K562 (cell line): ENCODE results near the gene LRRC59. TPM values are rescaled to one million over a fixed set of nuclear protein-coding genes. Genes with fewer than 3 reads are reported as not detected.

Experiments
- ATAC-seq: fragments of 200-7000 bp; cut with Tn5 transposase; 3 replicates; pipeline ENCODE4 v1.9.1; 2020; ENCODE audit warnings: moderate library complexity
- BruUV-seq: library from RNA; stranded (reverse); fragments of 400-500 nt; replicated peaks from 2 replicates; lab custom pipeline; 2021; lab: Mats Ljungman, UMichigan
- CTCF ChIA-PET: fragments of 300-600 bp; formaldehyde crosslinking; extraction: SDS; loops from one replicate; lab custom pipeline; 2021; ENCODE audit warnings: low intra/inter-chr PET ratio; lab: Yijun Ruan, JAX
- POLR2A ChIA-PET: fragments of 300-600, 350-650 bp; sonication (Branson Sonifier 250); formaldehyde crosslinking; extraction: SDS; loops from one replicate; lab custom pipeline; 2021; ENCODE audit warnings: antibody characterized with exemption, inconsistent platforms; lab: Yijun Ruan, JAX
- DNase-seq, 4 experiments: peaks; one replicate each; pipeline versions ENCODE4 v3.0.0 to v3.0.0-alpha.2; 2011 to 2018; ENCODE audit warnings: low spot score in 3 of 4, mixed read lengths in 3 of 4; ENCODE audit errors: extremely low read depth in 1 of 4
- FAIRE-seq: peaks from 2 replicates; lab custom pipeline; 2011; peaks lifted over from hg19 to GRCh38; lab: Jason Lieb, UNC
- H2AFZ ChIP-seq: 2 replicates; pipeline ENCODE4 v1.6.0; 2011; ENCODE audit warnings: low read depth, low read length, control low read depth, inconsistent platforms
- H3K27ac ChIP-seq: fragments of 200-600 bp; 3 replicates; pipeline ENCODE4 v1.8.0; 2011; ENCODE audit warnings: low read depth, mild to moderate bottlenecking, control low read depth, inconsistent platforms, low read length, moderate library complexity, mixed read lengths; ENCODE audit errors: extremely low read depth
- H3K27me3 ChIP-seq, 2 experiments: fragments of 300-600 bp in 1 of 2; 2 replicates in 1 of 2; 3 replicates in 1 of 2; pipeline versions ENCODE4 v1.6.0 to v1.8.0; 2011; ENCODE audit warnings: inconsistent platforms in 2 of 2, low read length in 2 of 2, mild to moderate bottlenecking in 1 of 2, mixed read lengths in 1 of 2, moderate library complexity in 1 of 2; ENCODE audit not compliant: control insufficient read depth in 2 of 2, insufficient read depth in 2 of 2
- H3K36me3 ChIP-seq: fragments of 300-600 bp; 3 replicates; pipeline ENCODE4 v1.8.0; 2011; ENCODE audit warnings: mild to moderate bottlenecking, low read length, inconsistent platforms; ENCODE audit not compliant: control insufficient read depth, insufficient read depth
- H3K4me1 ChIP-seq, 2 experiments: fragments of 200-600 bp in 1 of 2; replicated peaks in 1 of 2; 2 replicates in 1 of 2; 3 replicates in 1 of 2; pipeline versions ENCODE4 v1.5.1 to v1.8.0; 2011; ENCODE audit warnings: inconsistent platforms in 2 of 2, low read length in 2 of 2, mild to moderate bottlenecking in 1 of 2, mixed read lengths in 1 of 2, moderate library complexity in 1 of 2; ENCODE audit not compliant: control insufficient read depth in 2 of 2, insufficient read depth in 2 of 2
- H3K4me2 ChIP-seq: 2 replicates; pipeline ENCODE4 v1.6.1; 2011; ENCODE audit warnings: low read length, control low read depth, inconsistent platforms, mixed read lengths; ENCODE audit not compliant: insufficient read depth
- H3K4me3 ChIP-seq: fragments of 200-600 bp; sonication (generic), shearing (Covaris generic); 2 replicates; pipeline ENCODE4 v1.5.1; 2016; ENCODE audit warnings: control low read depth, inconsistent platforms
- H3K79me2 ChIP-seq: fragments of 200-600 bp; 3 replicates; pipeline ENCODE4 v1.8.0; 2011; ENCODE audit warnings: low read length, inconsistent platforms; ENCODE audit not compliant: control insufficient read depth, insufficient read depth
- H3K9ac ChIP-seq, 2 experiments: 2 replicates each; pipeline versions ENCODE4 v1.6.0 to v1.6.1; 2011; ENCODE audit warnings: low read depth in 2 of 2, low read length in 2 of 2, control low read depth in 1 of 2, inconsistent platforms in 1 of 2, mild to moderate bottlenecking in 1 of 2, mixed read lengths in 1 of 2; ENCODE audit not compliant: insufficient read depth in 1 of 2
- H3K9me1 ChIP-seq: one replicate; pipeline ENCODE4 v1.6.0; 2011; ENCODE audit warnings: inconsistent platforms, mild to moderate bottlenecking, low read length, moderate library complexity; ENCODE audit not compliant: control insufficient read depth, insufficient read depth
- H3K9me3 ChIP-seq: replicated peaks from 2 replicates; pipeline ENCODE4 v1.5.1; 2011; ENCODE audit warnings: low read depth, low read length, inconsistent platforms; ENCODE audit not compliant: control insufficient read depth, insufficient read depth
- H4K20me1 ChIP-seq: replicated peaks from 2 replicates; pipeline ENCODE4 v1.6.1; 2011; ENCODE audit warnings: low read length, inconsistent platforms, mixed read lengths; ENCODE audit not compliant: control insufficient read depth, insufficient read depth
- AFF4 ChIP-seq: sonication (generic); formaldehyde crosslinking; IDR thresholded peaks from 2 replicates; pipeline ENCODE4 v1.8.0; 2023; ENCODE audit warnings: mild to moderate bottlenecking, missing genetic modification reagents
- BRD4 ChIP-seq: fragments of 200-600 bp; sonication (generic); IDR thresholded peaks from 2 replicates; pipeline ENCODE4 v1.6.1; 2017; ENCODE audit warnings: inconsistent platforms
- FOXA3 ChIP-seq, 2 experiments: fragments of 450-650 bp in 1 of 2; sonication (generic) in 1 of 2; formaldehyde crosslinking; IDR thresholded peaks in 1 of 2; conservative IDR thresholded peaks in 1 of 2; 2 replicates each; pipeline versions ENCODE4 v1.4.0 to v1.8.0; 2020 to 2022; ENCODE audit warnings: mild to moderate bottlenecking in 2 of 2, missing genetic modification reagents in 1 of 2
- PHTF2 ChIP-seq: fragments of 250-450 bp; sonication (Bioruptor Pico); IDR thresholded peaks from 2 replicates; pipeline ENCODE4 v1.5.0; 2021; ENCODE audit warnings: mild to moderate bottlenecking
- POLR2G ChIP-seq: fragments of 200-400 bp; formaldehyde crosslinking; IDR thresholded peaks from 2 replicates; pipeline ENCODE4 v1.6.1; 2017; ENCODE audit warnings: low read depth, mild to moderate bottlenecking, antibody characterized with exemption, low read length, moderate library complexity
- RBFOX2 ChIP-seq: fragments of 200-400 bp; formaldehyde crosslinking; IDR thresholded peaks from 2 replicates; pipeline ENCODE4 v1.6.1; 2017; ENCODE audit warnings: low read depth, mild to moderate bottlenecking, low read length, moderate library complexity
- TFAM ChIP-seq: fragments of 250-450 bp; sonication (Bioruptor Pico); conservative IDR thresholded peaks from 2 replicates; pipeline ENCODE4 v1.5.0; 2021; ENCODE audit warnings: mild to moderate bottlenecking, moderate library complexity
- ZC3H11A ChIP-seq: IDR thresholded peaks from 2 replicates; pipeline ENCODE4 v1.6.1; 2012; ENCODE audit warnings: low read depth, low read length, improper control_type of control experiment
- ZNF717 ChIP-seq: fragments of 250-450 bp; sonication (Bioruptor Pico); IDR thresholded peaks from 2 replicates; pipeline ENCODE4 v1.5.0; 2021
- WGBS: fragments of 100-300 bp; shearing (Covaris generic); methylation state at CpG from one replicate; pipeline ENCODE4 v1.1.6; 2016; ENCODE audit warnings: low coverage, mixed read lengths; ENCODE audit not compliant: insufficient coverage; ENCODE audit errors: missing lambda C conversion rate; 5-methylcytosine and 5-hydroxymethylcytosine counted together
- in situ Hi-C: fragments of 300-500 bp; cut with MboI; formaldehyde crosslinking; loops from 4 replicates; pipeline ENCODE4 v1.15.0; 2018; ENCODE audit warnings: inconsistent platforms, mixed read lengths
- intact Hi-C: fragments of 100-400 bp; cut with micrococcal nuclease; formaldehyde crosslinking; loops from 2 replicates; pipeline ENCODE4 v1.14.2; 2022
- polyA plus RNA-seq, 8 experiments: library from polyadenylated mRNA; depleted of rRNA in 4 of 8; stranded (reverse) in 5 of 8; unstranded in 3 of 8; fragments of >200 nt; fragmentation: Nextera tagmentation in 2 of 8; fragmentation: Illumina TruSeq in 1 of 8; extraction: Ambion mirVana in 2 of 8; extraction: Trizol in 1 of 8; gene quantifications; 2 replicates each; pipeline versions ENCODE4 v1.2.1 to v1.2.3, GENCODE V29; 2011 to 2014; ENCODE audit warnings: inconsistent platforms in 1 of 8, missing spikeins in 1 of 8
- total RNA-seq, 7 experiments: library from RNA; depleted of rRNA in 6 of 7; stranded (reverse); fragments of >200 nt in 6 of 7; fragmentation: Illumina TruSeq in 2 of 7; extraction: Trizol in 2 of 7; gene quantifications; 2 replicates each; pipeline versions ENCODE4 v1.2.1 to v1.2.3, GENCODE V29; 2011 to 2021; ENCODE audit warnings: low replicate concordance in 1 of 7

Gene LRRC59
- total and polyA plus RNA-seq, 9 of the 15 experiments (the other 6 are each of a cell fraction or from before 2014, with no cell fraction given): 27.8 to 244 (median 154) TPM

GRCh38 chr17:50352693-50353599 is 44.4 kb downstream of the LRRC59 start:
- Histone ChIP-seq H4K20me1 (no peaks in the 10 kb centered on the region; the same call in 1 of the 2 replicates), H3K9ac (peak overlapping the region in 1 of 2 experiments; percentile 52; a peak in 1 of 4 replicates), H3K9me1 (peaks cover 3% of the 10 kb centered on the region), H3K79me2 (0 out of 3 replicates have a peak, but pooled peaks cover under 1% of the 10 kb centered on the region), H3K36me3 (peaks cover 38% of the 10 kb centered on the region; the same call in 1 of the 3 replicates), H3K27me3 (no peaks in the 10 kb centered on the region; a peak in 1 of 5 replicates), H3K4me2 (no peak overlapping the region), H3K4me3 (no peak overlapping the region), H3K27ac (no peak overlapping the region), H3K4me1 (peaks cover 0 to 30% of the 10 kb centered on the region in 2 experiments; a peak in 3 of 5 replicates), H2AFZ (no peak overlapping the region), H3K9me3 (no peaks in the 10 kb centered on the region)
- 0 out of 2 replicates have a peak, but pooled peaks have one; percentile 44 for TF ChIP-seq RBFOX2
- no peak for TF ChIP-seq BRD4
- no peak for TF ChIP-seq FOXA3 (CRISPR knock-in tag; conservative IDR thresholded peaks at IDR 0.05 in 1 of 2, IDR thresholded peaks at IDR 0.05 in 1 of 2)
- no peak for TF ChIP-seq AFF4
- no peak for TF ChIP-seq TFAM (CRISPR knock-in tag)
- TF ChIP-seq PHTF2 (CRISPR knock-in tag): no peak
- peak; percentile 57 for TF ChIP-seq POLR2G
- no peak for TF ChIP-seq ZC3H11A
- TF ChIP-seq ZNF717 (CRISPR knock-in tag): no peak
- 83% methylated on average over 20 of the region's 21 CpGs for WGBS
- FAIRE-seq (no peak), DNase-seq (no peak), ATAC-seq (no peak)
- ChIA-PET CTCF (no interaction called here), POLR2A (interaction anchor here (2.6 kb wide), 1 partner anchor 9 kb away, joined by 8 read pairs; no protein-coding TSS in a partner anchor)
- in situ Hi-C loops (no loop called here), intact Hi-C loops (no loop called here)
- no TSS peak for BruUV-seq
